Stimulated activated CD4-positive, alpha-beta T cell treated with anti-CD3 and anti-CD28 coated beads, Interleukin-15, amount 100 ng/mL, for 24 hours (primary cell): ENCODE results near the gene C1orf185.
A peak's percentile ranks its signal among the peaks of the same experiment; 100 is the strongest.
"Not testable (repeated sequence)": the region's sequence is repeated elsewhere in the genome, so short reads cannot be mapped to it uniquely, and the experiment has no call there.

Source experiments
- DNase-seq: peaks from one replicate; pipeline ENCODE4 v3.0.0-alpha.2; 2020

The C1orf185 gene

DNA sequence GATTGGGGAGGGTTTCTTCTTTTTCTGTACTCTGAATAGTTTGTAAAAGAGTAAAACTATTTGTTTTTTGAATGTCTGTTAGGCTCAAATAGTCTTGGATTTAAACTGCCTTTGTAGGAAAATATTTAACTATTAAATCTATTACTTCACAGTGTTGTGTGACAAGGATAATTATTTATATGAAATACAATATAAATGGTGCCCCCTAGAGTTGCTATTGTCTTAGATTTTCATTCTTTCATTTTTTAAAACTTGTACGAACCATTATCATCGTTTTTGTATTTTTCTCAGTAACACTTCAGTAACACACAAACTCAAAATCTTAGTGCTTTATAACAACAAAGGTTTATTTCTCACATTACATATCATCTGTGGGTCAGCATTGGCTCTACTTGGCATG lies 37.4 kb downstream of the C1orf185 start:
- DNase-seq = no peak

- DNase-seq = no peak
These were observed 45.4 kb downstream of the C1orf185 start for GRCh38 chr1:51147394-51147793.

GRCh38 chr1:51154776-51155175 lies 52.7 kb downstream of the C1orf185 start:
- DNase-seq = no peak

- DNase-seq = no peak
These were observed 54.7 kb downstream of the C1orf185 start for GRCh38 chr1:51156752-51157151.

DNA sequence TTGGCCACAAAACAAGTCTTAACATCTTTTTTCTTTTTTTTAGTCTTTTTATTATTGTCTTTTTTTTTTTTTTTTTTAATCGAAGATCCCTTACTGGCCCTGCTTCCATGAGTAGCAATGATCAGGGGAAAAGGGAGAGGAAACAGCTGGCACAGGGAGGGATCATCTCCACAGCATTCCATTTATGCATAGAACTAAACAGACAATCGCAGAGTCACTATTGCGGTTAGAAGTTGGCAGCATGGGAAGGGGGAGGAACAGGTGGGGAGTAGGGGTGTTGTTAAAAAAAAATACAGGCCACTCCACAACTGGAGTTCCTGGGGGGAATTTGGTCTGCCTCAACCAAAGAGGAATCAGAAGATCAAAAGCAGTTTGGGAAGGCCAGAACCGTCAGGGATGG lies 55.4 kb downstream of the C1orf185 start:
- DNase-seq = no peak

- no peak for DNase-seq
These were observed 56.2 kb downstream of the C1orf185 start for GRCh38 chr1:51158263-51158662.

DNA sequence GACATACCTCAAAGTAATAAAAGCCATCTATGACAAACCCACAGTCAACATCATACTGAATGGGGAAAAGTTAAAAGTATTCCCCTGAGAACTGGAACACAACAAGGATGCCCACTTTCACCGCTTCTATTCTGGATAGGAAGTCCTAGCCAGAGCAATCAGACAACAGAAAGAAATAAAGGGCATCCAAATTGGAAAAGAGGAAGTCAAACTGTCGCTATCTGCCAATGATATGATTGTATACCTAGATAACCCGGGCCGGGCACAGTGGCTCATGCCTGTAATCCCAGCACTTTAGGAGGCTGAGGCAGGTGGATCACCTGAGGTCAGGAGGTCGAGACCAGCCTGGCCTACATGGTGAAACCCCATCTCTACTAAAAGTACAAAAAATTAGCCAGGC lies 60.5 kb downstream of the C1orf185 start:
- not testable (repeated sequence) for DNase-seq

DNA sequence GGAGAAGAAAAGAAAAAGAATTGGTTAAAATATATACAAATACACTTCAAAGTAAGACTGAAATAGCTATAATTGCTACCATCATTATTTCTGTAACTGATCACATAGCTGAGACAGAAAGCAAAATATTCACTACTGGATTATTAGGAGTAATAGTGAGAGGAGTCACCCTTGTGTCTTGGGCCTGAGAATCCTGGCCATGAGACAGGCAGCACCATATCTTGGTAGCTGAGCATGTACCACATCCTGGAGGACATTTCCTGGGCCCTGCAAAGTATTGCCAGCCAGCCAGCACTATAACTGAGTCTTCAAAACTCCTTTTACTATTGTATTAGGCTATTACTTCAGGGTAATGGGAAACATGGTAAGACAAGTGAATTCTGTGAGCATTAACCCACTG lies 63.5 kb downstream of the C1orf185 start:
- no peak for DNase-seq

GRCh38 chr1:51168266-51168845 lies 66.3 kb downstream of the C1orf185 start:
- DNase-seq = no peak

- no peak for DNase-seq
These were observed 66.9 kb downstream of the C1orf185 start for GRCh38 chr1:51168936-51169335.

- no peak for DNase-seq
These were observed 68.3 kb downstream of the C1orf185 start for GRCh38 chr1:51170342-51170741.

DNA sequence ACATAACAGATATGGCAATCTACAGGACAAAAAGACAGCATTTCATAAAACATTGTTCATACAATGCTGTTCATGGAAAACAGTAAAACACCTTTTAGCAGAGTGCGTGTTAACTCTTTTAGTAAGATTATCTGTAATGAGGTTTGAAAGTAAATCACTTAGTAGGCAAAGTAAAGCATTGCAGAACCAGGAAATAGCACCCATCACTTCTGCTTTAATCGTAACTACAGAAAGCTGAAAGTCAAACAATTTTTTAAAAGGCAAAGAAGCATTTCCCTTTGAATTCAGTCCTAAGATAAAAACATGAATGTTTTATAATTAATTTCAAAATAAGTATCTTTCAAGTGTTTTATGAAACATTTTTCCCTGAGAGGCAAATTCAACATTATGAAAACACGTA lies 70.8 kb downstream of the C1orf185 start:
- no peak for DNase-seq

GRCh38 chr1:51175278-51175677 lies 73.2 kb downstream of the C1orf185 start:
- DNase-seq = no peak

DNA sequence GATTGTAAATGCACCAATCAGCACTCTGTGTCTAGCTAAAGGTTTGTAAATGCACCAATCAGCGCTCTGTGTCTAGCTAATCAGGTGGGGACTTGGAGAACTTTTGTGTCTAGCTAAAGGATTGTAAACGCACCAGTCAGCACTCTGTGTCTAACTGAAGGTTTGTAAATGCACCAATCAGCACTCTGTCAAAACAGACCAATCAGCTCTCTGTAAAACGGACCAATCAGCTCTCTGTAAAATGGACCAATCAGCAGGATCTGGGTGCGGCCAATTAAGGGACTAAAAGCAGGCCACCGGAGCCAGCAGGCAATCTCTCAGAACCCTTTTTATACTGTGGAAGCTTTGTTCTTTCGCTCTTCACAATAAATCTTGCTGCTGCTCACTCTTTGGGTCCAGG lies 76.0 kb downstream of the C1orf185 start:
- not testable (repeated sequence) for DNase-seq

- DNase-seq = no peak
These were observed 86.2 kb downstream of the C1orf185 start for GRCh38 chr1:51188230-51188629.

GRCh38 chr1:51189421-51190073 lies 87.5 kb downstream of the C1orf185 start:
- peak; percentile 48 for DNase-seq

DNA sequence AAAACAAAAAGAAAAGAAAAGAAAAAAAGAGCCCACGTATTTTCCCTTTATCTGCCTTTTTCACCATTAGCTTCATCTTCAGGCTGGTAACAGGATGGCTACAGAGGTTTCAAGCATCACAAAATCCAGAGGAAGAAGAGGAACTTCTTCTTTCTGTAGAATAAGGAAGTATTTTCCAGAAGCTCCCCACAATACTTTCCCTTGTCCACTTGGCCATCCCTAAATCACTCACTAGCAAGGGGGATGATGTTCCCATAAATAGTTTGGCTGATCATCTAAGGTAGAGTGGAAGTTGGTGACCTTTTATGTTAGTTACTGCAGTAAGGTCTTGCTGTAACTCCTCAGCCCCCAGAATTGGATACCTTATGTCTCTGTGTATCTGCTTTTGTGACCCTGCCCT lies 88.9 kb downstream of the C1orf185 start:
- no peak for DNase-seq

DNA sequence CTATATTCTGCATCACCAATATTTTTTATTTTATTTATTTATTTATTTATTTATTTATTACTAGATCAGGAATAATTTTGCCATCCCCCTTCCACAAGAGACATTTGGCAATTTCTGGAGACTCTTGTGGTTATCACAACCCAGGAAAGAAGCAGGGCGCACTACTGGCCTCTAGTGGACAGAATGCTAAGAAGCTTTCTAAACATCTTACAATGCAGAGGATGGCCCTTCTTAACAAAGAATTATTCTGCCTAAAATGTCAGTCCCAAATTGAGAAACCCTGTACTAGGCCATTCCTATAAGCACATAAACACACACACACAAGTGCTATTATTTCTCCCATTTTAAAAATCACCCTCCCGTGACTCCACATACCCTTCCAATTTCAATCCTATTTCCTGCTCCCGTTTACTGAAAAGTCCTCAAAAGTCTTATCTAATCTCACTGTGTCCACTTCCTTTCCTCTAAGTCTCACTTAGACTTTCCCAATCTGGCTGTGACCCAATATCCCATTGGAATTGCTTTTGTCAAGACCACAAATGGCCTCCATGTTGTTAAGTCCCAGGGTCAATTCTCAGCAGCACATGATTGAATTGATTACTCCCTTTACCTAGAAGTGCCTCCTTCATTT lies 90.3 kb downstream of the C1orf185 start:
- peak; percentile 73 for DNase-seq

DNA sequence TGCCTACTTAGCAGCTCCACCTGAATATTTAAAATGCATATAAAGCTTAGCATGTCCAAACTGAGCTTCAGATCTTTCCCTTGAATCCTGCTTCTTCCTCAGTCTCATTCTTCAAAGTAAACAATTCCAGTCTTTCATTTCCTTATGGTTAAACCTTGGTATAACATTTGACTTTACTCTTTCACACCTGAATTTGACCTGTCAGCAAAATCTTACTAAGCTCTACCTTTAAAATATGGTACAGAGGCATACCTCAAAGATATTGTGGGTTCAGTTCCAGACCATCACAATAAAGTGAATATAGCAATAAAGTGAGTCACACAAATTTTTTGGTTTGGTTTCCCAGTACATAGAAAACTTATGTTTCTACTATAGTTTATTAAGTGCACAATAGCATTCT lies 91.5 kb downstream of the C1orf185 start:
- no peak for DNase-seq
